B cell (primary cell): ENCODE measurements around the gene PRKAG2. TPM values are rescaled to one million over a fixed set of nuclear protein-coding genes. Genes with fewer than 3 reads are reported as not detected.

ENCODE experiments used
- ATAC-seq: fragments of 200-7000 bp; cut with Tn5 transposase; one replicate; pipeline ENCODE4 v1.10.0; 2021; ENCODE audit warnings: low read depth, mild to moderate bottlenecking, moderate number of reproducible peaks, moderate library complexity
- CTCF ChIA-PET: fragments of 350-600 bp; sonication (Branson Sonifier 250); formaldehyde crosslinking; loops from one replicate; lab custom pipeline; 2021; ENCODE audit warnings: antibody characterized with exemption, inconsistent platforms; lab: Charles Lee
- POLR2A ChIA-PET: fragments of 350-600 bp; sonication (Branson Sonifier 250); formaldehyde crosslinking; loops from one replicate; lab custom pipeline; 2021; ENCODE audit warnings: antibody characterized with exemption; lab: Charles Lee
- DNase-seq: peaks from one replicate; pipeline ENCODE4 v3.0.0; 2013
- H2AFZ ChIP-seq: 2 replicates; pipeline ENCODE4 v1.6.1; 2012; ENCODE audit warnings: mild to moderate bottlenecking, low read depth, low read length; ENCODE audit not compliant: insufficient read depth, poor library complexity, severe bottlenecking
- H3K27ac ChIP-seq, 2 donors: 1 replicate in 1 of 2; 2 replicates in 1 of 2; pipeline ENCODE4 v1.5.1; 2012 to 2013; ENCODE audit warnings: low read length in 2 of 2, mild to moderate bottlenecking in 2 of 2, moderate library complexity in 1 of 2
- H3K27me3 ChIP-seq, 4 experiments: fragments of 200-600 bp in 1 of 4; sonication (generic) in 1 of 4; replicated peaks in 1 of 4; 1 replicate in 2 of 4; 2 replicates in 2 of 4; pipeline versions ENCODE4 v1.6.1 to v1.7.0; 2013 to 2016; ENCODE audit warnings: low read length in 3 of 4, mild to moderate bottlenecking in 2 of 4, mixed read lengths in 1 of 4, moderate library complexity in 1 of 4; ENCODE audit not compliant: insufficient read depth in 4 of 4, control insufficient read depth in 3 of 4; ENCODE audit errors: control extremely low read depth in 1 of 4
- H3K36me3 ChIP-seq, 2 experiments: replicated peaks in 1 of 2; 1 replicate in 1 of 2; 2 replicates in 1 of 2; pipeline versions ENCODE4 v1.6.1 to v1.7.1; 2013; ENCODE audit warnings: low read length in 1 of 2; ENCODE audit not compliant: insufficient read depth in 2 of 2, control insufficient read depth in 1 of 2; ENCODE audit errors: control extremely low read depth in 1 of 2, extremely low read depth in 1 of 2
- H3K4me1 ChIP-seq, 2 donors: fragments of 200-600 bp in 1 of 2; sonication (generic) in 1 of 2; 1 replicate in 1 of 2; 2 replicates in 1 of 2; pipeline versions ENCODE4 v1.5.1 to v1.6.1; 2013 to 2017; ENCODE audit warnings: low read length in 2 of 2; ENCODE audit not compliant: control insufficient read depth in 2 of 2, insufficient read depth in 2 of 2
- H3K4me2 ChIP-seq: replicated peaks from 2 replicates; pipeline ENCODE3; 2012; ENCODE audit warnings: mild to moderate bottlenecking, low read depth, low read length; ENCODE audit not compliant: poor library complexity, severe bottlenecking
- H3K4me3 ChIP-seq, 5 experiments: fragments of 200-600 bp in 1 of 5; sonication (generic) in 1 of 5; 1 replicate in 3 of 5; 2 replicates in 2 of 5; pipeline versions ENCODE4 v1.5.1 to v1.7.0; 2011 to 2016; ENCODE audit warnings: low read length in 4 of 5, mild to moderate bottlenecking in 4 of 5, low read depth in 2 of 5, control low read depth in 1 of 5, moderate library complexity in 1 of 5; ENCODE audit not compliant: insufficient read depth in 1 of 5; ENCODE audit errors: control extremely low read depth in 1 of 5, extremely low read depth in 1 of 5
- H3K79me2 ChIP-seq: fragments of 200-600 bp; sonication (generic); one replicate; pipeline ENCODE4 v1.6.0; 2016; ENCODE audit warnings: low read length; ENCODE audit not compliant: control insufficient read depth, insufficient read depth
- H3K9ac ChIP-seq: fragments of 200-600 bp; sonication (generic); 2 replicates; pipeline ENCODE4 v1.6.1; 2017; ENCODE audit warnings: mild to moderate bottlenecking, low read length, moderate library complexity
- H3K9me3 ChIP-seq, 3 donors: one replicate each; pipeline versions ENCODE4 v1.6.1 to v1.7.1; 2013; ENCODE audit warnings: low read length in 2 of 3; ENCODE audit not compliant: control insufficient read depth in 2 of 3, insufficient read depth in 1 of 3; ENCODE audit errors: control extremely low read depth in 1 of 3
- H4K20me1 ChIP-seq: 2 replicates; pipeline ENCODE4 v1.6.0; 2012; ENCODE audit warnings: mild to moderate bottlenecking, low read length; ENCODE audit not compliant: insufficient read depth, control insufficient read depth, poor library complexity, severe bottlenecking
- H3K27ac Mint-ChIP-seq: one replicate; pipeline ENCODE4 v1.8.0; 2021; ENCODE audit warnings: mixed read lengths
- H3K27me3 Mint-ChIP-seq: one replicate; pipeline ENCODE4 v1.8.0; 2021; ENCODE audit warnings: mixed read lengths
- H3K4me1 Mint-ChIP-seq: one replicate; pipeline ENCODE4 v1.8.0; 2021; ENCODE audit warnings: mixed read lengths
- H3K4me3 Mint-ChIP-seq: one replicate; pipeline ENCODE4 v1.8.0; 2021; ENCODE audit warnings: mixed read lengths
- H3K9me3 Mint-ChIP-seq: one replicate; pipeline ENCODE4 v1.8.0; 2022; ENCODE audit warnings: mixed read lengths; ENCODE audit not compliant: insufficient read depth
- EZH2 ChIP-seq: IDR thresholded peaks from 2 replicates; pipeline ENCODE4 v1.6.1; 2012; ENCODE audit warnings: borderline replicate concordance, low read depth, mild to moderate bottlenecking, moderate library complexity, low read length; ENCODE audit not compliant: insufficient read depth, poor library complexity, severe bottlenecking
- WGBS: methylation state at CpG from one replicate; pipeline ENCODE4 v1.1.5; 2013; ENCODE audit warnings: missing lambda C conversion rate; ENCODE audit not compliant: insufficient coverage; 5-methylcytosine and 5-hydroxymethylcytosine counted together
- intact Hi-C: fragments of 100-400 bp; cut with micrococcal nuclease; formaldehyde crosslinking; loops from one replicate; pipeline ENCODE4 v1.10.0; 2022
- polyA plus RNA-seq: library from polyadenylated mRNA; depleted of rRNA; stranded (reverse); fragments of >200 nt; gene quantifications from 2 replicates; pipeline ENCODE4 v1.2.3, GENCODE V29; 2012
- total RNA-seq, 2 donors: library from RNA; stranded (reverse); fragments of 120-200 nt in 1 of 2; gene quantifications; 1 replicate in 1 of 2; 2 replicates in 1 of 2; pipeline versions ENCODE4 v1.2.3 to v1.2.4, GENCODE V29; 2013 to 2022
- TF ChIP-seq, protein P1 (sequence below): fragments of 200-600 bp; IDR thresholded peaks from one replicate; pipeline ENCODE4 v1.8.0; 2022; ENCODE audit warnings: antibody characterized with exemption, mild to moderate bottlenecking

Gene PRKAG2
- total and polyA plus RNA-seq, 2 donors (not counting 1 experiment from before 2014, with no cell fraction given): 22.1 to 56.3 TPM

- CTCF ChIA-PET: no interaction called here
- no peak overlapping the region for H3K4me3 Mint-ChIP-seq
Measured at GRCh38 chr7:151529842-151530241, 347.1 kb downstream of the PRKAG2 start.

DNA sequence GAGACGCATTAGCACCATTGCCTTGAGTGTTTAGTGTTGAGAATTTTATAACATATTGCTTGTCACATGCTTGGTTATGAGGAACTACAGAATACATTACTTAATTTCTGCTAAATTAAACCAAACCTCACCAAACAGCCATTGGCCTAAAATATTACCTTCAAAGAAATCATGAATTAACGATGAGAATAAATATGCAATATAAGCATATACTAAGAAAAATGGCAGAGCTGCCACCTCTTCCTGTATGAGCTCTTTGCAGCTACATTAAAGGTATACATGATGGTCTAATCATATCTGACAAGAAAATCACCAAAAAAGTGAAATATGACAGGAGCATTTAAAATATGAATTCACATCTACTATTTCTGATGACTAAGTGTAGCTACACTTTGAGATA, 352.1 kb downstream of the PRKAG2 start:
- CTCF ChIA-PET: interaction anchor here (1.0 kb wide), 1 partner anchor 9 kb away, joined by 3 read pairs; no protein-coding TSS in a partner anchor

More at GRCh38 chr7:151529842-151530241, 347.1 kb downstream of the PRKAG2 start:
- H3K9me3 ChIP-seq: peaks cover 0 to 17% (median 6%) of the 10 kb centered on the region in 3 donors
- no peak overlapping the region for H3K27ac ChIP-seq
- DNase-seq (no peak), ATAC-seq (no peak)
- H3K79me2 ChIP-seq: no peaks in the 10 kb centered on the region
- H3K4me2 ChIP-seq: no peak overlapping the region
- POLR2A ChIA-PET: no interaction called here
- H3K4me3 ChIP-seq: no peak overlapping the region
- H3K4me1 ChIP-seq: no peaks in the 10 kb centered on the region
- no peaks in the 10 kb centered on the region for H4K20me1 ChIP-seq
- Mint-ChIP-seq H3K27me3 (peaks cover 23% of the 10 kb centered on the region), H3K4me1 (no peaks in the 10 kb centered on the region), H3K27ac (no peak overlapping the region), H3K9me3 (peaks cover 12% of the 10 kb centered on the region)
- intact Hi-C loops: loop anchor here (10.0 kb wide), 1 partner anchor 55 kb away; no protein-coding TSS in a partner anchor
- no peak overlapping the region for H2AFZ ChIP-seq
- no peaks in the 10 kb centered on the region for H3K36me3 ChIP-seq
- H3K27me3 ChIP-seq: peaks cover 0 to 6% (median 0%) of the 10 kb centered on the region in 4 experiments
- H3K9ac ChIP-seq: no peak overlapping the region
- TF ChIP-seq EZH2: no peak
- TF ChIP-seq, protein P1, sequence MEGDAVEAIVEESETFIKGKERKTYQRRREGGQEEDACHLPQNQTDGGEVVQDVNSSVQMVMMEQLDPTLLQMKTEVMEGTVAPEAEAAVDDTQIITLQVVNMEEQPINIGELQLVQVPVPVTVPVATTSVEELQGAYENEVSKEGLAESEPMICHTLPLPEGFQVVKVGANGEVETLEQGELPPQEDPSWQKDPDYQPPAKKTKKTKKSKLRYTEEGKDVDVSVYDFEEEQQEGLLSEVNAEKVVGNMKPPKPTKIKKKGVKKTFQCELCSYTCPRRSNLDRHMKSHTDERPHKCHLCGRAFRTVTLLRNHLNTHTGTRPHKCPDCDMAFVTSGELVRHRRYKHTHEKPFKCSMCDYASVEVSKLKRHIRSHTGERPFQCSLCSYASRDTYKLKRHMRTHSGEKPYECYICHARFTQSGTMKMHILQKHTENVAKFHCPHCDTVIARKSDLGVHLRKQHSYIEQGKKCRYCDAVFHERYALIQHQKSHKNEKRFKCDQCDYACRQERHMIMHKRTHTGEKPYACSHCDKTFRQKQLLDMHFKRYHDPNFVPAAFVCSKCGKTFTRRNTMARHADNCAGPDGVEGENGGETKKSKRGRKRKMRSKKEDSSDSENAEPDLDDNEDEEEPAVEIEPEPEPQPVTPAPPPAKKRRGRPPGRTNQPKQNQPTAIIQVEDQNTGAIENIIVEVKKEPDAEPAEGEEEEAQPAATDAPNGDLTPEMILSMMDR: no peak

More for the DNA sequence above, 352.1 kb downstream of the PRKAG2 start:
- no CpG with 5 or more reads among the region's 2 CpGs for WGBS
- intact Hi-C loops: loop anchor here (10.0 kb wide), 1 partner anchor 50 kb away; no protein-coding TSS in a partner anchor
- no peak for ATAC-seq
- Histone ChIP-seq H3K36me3 (no peaks in the 10 kb centered on the region), H3K27me3 (peaks cover 0 to 4% (median 2%) of the 10 kb centered on the region in 4 experiments), H3K4me2 (no peak overlapping the region), H4K20me1 (no peaks in the 10 kb centered on the region), H3K9ac (no peak overlapping the region), H3K4me3 (no peak overlapping the region), H3K4me1 (peaks cover 8 to 11% of the 10 kb centered on the region in 2 donors), H3K27ac (no peak overlapping the region), H3K79me2 (no peaks in the 10 kb centered on the region), H3K9me3 (peaks cover 0 to 14% (median 6%) of the 10 kb centered on the region in 3 donors), H2AFZ (no peak overlapping the region)
- no peak overlapping the region for H3K27ac Mint-ChIP-seq
- DNase-seq: no peak
- peaks cover 6% of the 10 kb centered on the region for H3K4me1 Mint-ChIP-seq
- H3K4me3 Mint-ChIP-seq: no peak overlapping the region
- POLR2A ChIA-PET: no interaction called here
- peaks cover 11% of the 10 kb centered on the region for H3K27me3 Mint-ChIP-seq
- TF ChIP-seq, protein P1: no peak
- no peak for TF ChIP-seq EZH2
- H3K9me3 Mint-ChIP-seq: peaks cover 4% of the 10 kb centered on the region
